Suprapubic skin (tissue), 4 donors: Measurements from ENCODE around the gene SUCLG1.

Experiments used
- CTCF ChIP-seq, 2 donors: fragments of 200-600 bp in 1 of 2; fragments of 450-650 bp in 1 of 2; sonication (generic) in 1 of 2; IDR thresholded peaks; one replicate each; pipeline ENCODE4 v1.5.1; 2016 to 2019; ENCODE audit warnings: antibody characterized with exemption in 2 of 2, mild to moderate bottlenecking in 1 of 2, moderate library complexity in 1 of 2
- EP300 ChIP-seq: sonication (generic); formaldehyde crosslinking; IDR thresholded peaks from one replicate; pipeline ENCODE4 v1.6.1; 2017; ENCODE audit warnings: antibody characterized with exemption
- POLR2A ChIP-seq, 2 donors: fragments of 450-650 bp; IDR thresholded peaks; one replicate each; pipeline ENCODE4 v1.6.1; 2017; ENCODE audit warnings: antibody characterized with exemption in 2 of 2, mild to moderate bottlenecking in 2 of 2, moderate library complexity in 2 of 2
- POLR2AphosphoS5 ChIP-seq, 3 donors: sonication (generic); formaldehyde crosslinking; IDR thresholded peaks; one replicate each; pipeline ENCODE4 v1.6.1; 2017; ENCODE audit warnings: antibody characterized with exemption in 3 of 3

DNA sequence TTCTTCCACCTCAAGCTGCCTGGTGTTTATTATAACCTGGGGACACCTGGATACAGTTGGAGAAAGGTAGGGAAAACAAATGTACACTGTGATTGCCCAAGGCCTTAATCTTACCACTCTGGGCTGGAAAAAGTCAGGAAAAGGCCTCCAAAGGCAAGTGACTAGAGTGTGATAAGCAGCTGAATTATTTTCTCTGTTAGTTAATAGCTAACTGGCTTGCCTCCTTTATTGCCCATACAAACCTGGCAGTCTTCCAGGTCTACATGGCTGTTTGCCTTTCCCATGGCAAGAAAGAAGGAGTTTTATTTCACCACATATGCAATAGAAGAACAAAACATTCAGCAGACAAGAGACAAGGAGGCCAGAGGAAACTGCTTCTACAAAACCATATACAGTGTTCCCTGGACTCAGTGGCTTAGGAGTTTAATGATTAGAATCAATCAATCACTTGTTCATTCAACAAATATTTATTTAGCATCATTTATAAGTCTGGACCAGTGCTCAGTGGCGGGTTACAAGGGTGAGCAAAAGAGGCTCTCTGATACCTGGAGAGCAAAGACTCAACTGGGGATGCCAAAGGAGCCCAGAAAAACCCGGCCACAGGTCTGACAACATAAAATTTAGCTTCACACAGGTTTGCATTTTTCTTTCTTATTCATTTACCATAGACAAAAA is 27.5 kb upstream of the SUCLG1 start:
- TF ChIP-seq EP300: no peak
- TF ChIP-seq POLR2A (IDR thresholded peaks at IDR 0.05): no peak
- no peak for TF ChIP-seq CTCF (IDR thresholded peaks at IDR 0.05)
- TF ChIP-seq POLR2AphosphoS5 (IDR thresholded peaks at IDR 0.05): no peak
